AG10803 (cell line): Measurements from ENCODE around the gene C1orf87.

Experiments
- DNase-seq: peaks from one replicate; pipeline ENCODE4 v3.0.0; 2010; ENCODE audit warnings: low read depth
- H3K4me3 ChIP-seq: 2 replicates; pipeline ENCODE4 v1.5.1; 2011; ENCODE audit warnings: mild to moderate bottlenecking, low read length, control low read depth
- TF ChIP-seq, protein P1 (sequence below): conservative IDR thresholded peaks from 2 replicates; pipeline ENCODE4 v1.5.1; 2011; ENCODE audit warnings: mild to moderate bottlenecking, low read length, control low read depth, inconsistent platforms

Gene C1orf87

DNA sequence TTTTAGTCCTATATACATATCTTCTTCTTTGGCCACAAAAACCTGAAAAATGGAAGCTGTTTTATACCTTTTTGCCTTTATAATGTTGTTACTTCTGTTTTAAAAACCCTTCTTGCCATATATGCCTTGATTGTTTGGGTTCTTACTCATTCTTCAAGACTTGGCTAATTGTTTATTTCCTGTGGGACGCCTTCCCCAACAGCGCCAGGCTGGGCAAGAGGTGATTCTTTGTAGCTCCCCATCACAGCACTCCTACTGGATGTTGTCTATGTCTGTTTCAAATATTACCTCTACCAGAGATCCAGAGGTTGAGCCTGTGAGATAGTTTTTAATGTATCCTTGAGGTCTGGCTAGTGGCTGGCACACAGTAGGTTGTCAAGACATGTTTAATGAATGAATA is 73.8 kb downstream of the C1orf87 start:
- no peak overlapping the region for H3K4me3 ChIP-seq
- no peak for DNase-seq
- TF ChIP-seq, protein P1, sequence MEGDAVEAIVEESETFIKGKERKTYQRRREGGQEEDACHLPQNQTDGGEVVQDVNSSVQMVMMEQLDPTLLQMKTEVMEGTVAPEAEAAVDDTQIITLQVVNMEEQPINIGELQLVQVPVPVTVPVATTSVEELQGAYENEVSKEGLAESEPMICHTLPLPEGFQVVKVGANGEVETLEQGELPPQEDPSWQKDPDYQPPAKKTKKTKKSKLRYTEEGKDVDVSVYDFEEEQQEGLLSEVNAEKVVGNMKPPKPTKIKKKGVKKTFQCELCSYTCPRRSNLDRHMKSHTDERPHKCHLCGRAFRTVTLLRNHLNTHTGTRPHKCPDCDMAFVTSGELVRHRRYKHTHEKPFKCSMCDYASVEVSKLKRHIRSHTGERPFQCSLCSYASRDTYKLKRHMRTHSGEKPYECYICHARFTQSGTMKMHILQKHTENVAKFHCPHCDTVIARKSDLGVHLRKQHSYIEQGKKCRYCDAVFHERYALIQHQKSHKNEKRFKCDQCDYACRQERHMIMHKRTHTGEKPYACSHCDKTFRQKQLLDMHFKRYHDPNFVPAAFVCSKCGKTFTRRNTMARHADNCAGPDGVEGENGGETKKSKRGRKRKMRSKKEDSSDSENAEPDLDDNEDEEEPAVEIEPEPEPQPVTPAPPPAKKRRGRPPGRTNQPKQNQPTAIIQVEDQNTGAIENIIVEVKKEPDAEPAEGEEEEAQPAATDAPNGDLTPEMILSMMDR = no peak

DNA sequence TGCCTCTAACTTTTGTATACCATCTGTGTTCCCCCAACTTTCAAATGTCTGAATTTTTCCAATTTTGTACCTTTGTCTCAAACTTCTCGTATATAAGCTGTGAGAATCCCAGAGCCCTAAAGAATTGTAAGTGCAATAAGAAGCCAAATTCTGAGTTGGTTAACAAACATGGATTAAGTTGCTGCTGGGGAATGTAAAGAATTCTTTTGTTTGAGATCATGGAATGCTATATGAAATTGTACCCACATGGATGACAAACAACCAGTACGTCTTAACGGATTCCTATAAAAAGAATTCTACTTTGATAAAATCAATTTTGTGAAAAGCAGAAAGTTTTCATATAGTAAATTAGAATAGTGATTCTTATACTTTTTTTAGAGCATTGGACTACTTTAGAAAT is 74.6 kb downstream of the C1orf87 start:
- TF ChIP-seq, protein P1 = no peak
- no peak for DNase-seq
- no peak overlapping the region for H3K4me3 ChIP-seq

DNA sequence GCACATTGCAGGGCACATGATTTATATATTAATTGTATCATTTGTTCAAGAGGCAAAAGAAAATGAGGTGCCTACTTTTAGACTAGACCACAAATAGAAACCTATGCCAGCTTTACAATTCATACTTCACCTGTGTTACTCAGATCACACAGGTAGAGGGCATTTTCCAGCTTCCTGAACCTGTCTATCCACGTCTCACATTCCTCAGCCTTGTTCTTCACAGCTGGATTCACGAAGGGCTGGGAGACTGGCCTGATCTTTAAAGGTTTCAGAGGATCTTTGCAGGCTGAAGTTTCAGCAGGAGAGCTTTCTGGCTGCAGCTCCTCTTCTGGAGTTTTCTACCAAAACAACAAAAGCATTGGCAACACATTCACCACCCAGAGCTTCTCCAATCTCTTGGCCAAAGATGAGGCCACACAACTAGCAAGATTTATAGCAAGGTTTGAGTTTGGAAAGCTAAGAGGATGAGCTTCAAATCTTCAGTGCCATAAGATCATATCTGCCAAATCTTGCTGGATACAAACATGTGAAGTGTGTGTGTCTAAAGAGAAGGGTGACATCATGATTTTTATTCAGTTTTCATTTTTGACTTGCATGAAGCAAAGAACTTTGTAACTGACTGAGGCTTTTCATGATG is 76.0 kb downstream of the C1orf87 start:
- TF ChIP-seq, protein P1 = no peak
- no peak overlapping the region for H3K4me3 ChIP-seq
- no peak for DNase-seq

DNA sequence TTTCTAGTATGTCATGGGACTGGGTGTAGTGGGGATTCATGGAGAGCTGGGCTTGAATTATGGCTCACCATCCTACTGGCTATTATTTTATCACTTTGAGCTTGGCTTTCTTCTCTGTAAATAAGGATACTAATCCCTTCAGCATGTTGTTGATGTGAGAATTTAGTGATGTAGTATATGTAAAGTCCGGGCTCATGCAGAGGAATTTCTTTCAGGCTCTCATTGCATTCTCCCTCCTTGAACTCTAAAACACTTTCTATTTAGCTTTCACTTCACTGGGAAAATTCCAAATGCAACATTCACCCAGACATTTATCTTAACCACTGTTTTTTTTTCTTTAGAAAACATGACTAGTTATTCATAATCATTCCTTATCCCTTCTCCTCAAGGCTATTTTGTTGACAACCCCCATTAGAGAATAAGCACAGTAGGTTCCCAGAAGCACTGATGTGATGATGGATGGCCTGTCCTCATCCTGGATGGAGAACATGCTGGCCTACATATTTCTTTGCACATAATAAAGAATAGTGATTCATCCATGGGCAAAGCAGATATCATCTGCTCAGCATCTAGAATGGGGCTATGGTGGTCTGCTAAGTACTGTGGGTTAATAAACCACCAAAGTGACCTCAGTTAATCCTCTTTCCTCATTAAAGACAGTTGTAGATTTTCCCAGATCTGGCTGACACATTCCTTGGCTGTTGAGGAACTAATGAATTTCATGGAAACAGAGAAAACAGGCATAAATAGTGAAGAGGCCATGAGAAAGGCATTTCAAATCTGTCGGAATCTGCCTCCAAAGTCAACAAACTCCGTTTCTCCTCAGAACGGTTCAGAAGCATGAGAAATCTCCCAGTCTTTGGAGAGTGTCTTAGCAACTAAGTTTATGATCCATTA is 79.0 kb downstream of the C1orf87 start:
- TF ChIP-seq, protein P1 = no peak
- peak; percentile 93 for DNase-seq
- no peak overlapping the region for H3K4me3 ChIP-seq

DNA sequence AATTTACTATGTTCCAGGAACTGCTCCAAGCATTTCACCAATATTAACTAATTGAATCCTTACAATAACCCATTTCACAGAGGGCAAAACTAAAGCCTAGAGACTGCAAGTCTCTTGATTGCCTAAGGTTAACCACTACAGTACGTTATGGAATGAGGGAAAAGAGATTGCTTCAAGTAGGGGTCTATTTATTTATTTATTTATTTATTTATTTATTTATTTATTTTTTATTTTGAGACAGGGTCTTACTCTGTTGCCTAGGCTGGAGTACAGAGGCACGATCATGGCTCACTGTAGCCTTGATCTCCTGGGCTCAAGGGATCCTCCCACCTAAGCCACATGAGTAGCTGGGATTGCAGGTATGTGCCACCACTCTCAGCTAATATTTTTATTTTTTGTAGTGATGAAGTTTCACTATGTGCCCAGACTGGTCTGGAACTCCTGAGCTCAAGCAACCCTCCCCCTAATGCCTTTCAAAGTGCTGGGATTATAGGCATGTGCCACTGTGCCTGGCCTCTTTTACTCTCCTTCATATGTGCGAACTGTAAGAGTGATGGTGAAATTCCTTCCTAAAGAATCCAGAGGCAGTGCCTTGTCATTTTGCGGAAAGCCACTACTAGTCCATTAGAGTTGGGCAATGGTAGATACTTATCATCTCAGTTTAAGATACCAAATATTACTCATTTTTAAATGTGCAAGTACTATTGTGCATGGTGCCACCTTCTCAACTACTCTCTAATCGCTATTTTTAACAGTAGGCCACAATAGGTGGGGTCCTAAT is 81.3 kb downstream of the C1orf87 start:
- no peak overlapping the region for H3K4me3 ChIP-seq
- TF ChIP-seq, protein P1 = no peak
- no peak for DNase-seq

DNA sequence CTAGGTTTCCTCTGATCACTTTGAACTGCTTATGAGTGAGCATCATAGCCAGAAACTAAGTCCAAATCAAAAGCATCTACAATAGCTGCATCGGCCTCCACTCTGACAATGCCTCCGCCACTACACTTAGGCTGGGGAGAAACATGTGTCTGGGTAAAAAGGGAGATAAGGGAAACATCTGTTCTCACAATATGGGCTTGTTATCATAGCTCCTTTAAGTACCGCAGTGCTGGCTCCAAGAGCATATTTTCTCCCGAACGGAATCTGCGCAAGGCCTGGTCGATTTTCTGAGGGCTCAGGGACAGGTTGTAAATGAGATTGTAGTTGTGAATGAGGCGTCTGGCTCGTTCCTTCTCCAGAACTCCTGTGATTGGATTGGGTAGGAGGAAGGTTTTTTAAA is 83.1 kb downstream of the C1orf87 start:
- no peak for DNase-seq
- H3K4me3 ChIP-seq = no peak overlapping the region
- TF ChIP-seq, protein P1 = no peak
